NCI-H748 (cell line): ENCODE results near the gene OR51E2.
A peak's percentile ranks its signal among the peaks of the same experiment; 100 is the strongest.

Experiments
- DNase-seq: peaks from one replicate; lab custom pipeline; 2025; ENCODE audit not compliant: unreplicated experiment; lab: John Stamatoyannopoulos, UW

The OR51E2 gene

GRCh38 chr11:4664786-4665185 is 32.9 kb downstream of the OR51E2 start:
- no peak for DNase-seq

- DNase-seq = no peak
Observed at GRCh38 chr11:4664183-4664582, 33.5 kb downstream of the OR51E2 start.

- peak; percentile 62 for DNase-seq
Observed at GRCh38 chr11:4662876-4663275, 34.8 kb downstream of the OR51E2 start.

- DNase-seq = no peak
Observed at GRCh38 chr11:4658629-4659445, 38.8 kb downstream of the OR51E2 start.

- no peak for DNase-seq
Observed at GRCh38 chr11:4654635-4655369, 42.9 kb downstream of the OR51E2 start.

GRCh38 chr11:4647766-4648165 is 49.9 kb downstream of the OR51E2 start:
- peak; percentile 25 for DNase-seq

GRCh38 chr11:4645974-4646373 is 51.7 kb downstream of the OR51E2 start:
- peak; percentile 17 for DNase-seq

GRCh38 chr11:4644233-4644632 is 53.4 kb downstream of the OR51E2 start:
- DNase-seq = peak; percentile 49

- DNase-seq = peak; percentile 50
Observed at GRCh38 chr11:4643682-4644081, 54.0 kb downstream of the OR51E2 start, which contains the start of gene OR51E1. Gene OR51E1 (plus strand): TSS chr11:4643982. CDS start chr11:4652527, 8,545 bp downstream.

- no peak for DNase-seq
Observed at GRCh38 chr11:4643076-4643475, 54.6 kb downstream of the OR51E2 start.

GRCh38 chr11:4642043-4642442 is 55.6 kb downstream of the OR51E2 start:
- no peak for DNase-seq

- DNase-seq = no peak
Observed at GRCh38 chr11:4641501-4641900, 56.2 kb downstream of the OR51E2 start.

GRCh38 chr11:4639931-4640330 is 57.7 kb downstream of the OR51E2 start:
- DNase-seq = no peak

GRCh38 chr11:4637662-4638047 is 60.0 kb downstream of the OR51E2 start:
- DNase-seq = no peak

GRCh38 chr11:4636962-4637661 is 60.5 kb downstream of the OR51E2 start, which contains the start of gene OR51D1:
Gene OR51D1 (plus strand): TSS chr11:4637477. CDS start chr11:4639791, 2,314 bp downstream.
- peak; percentile 90 for DNase-seq

GRCh38 chr11:4636136-4636535 is 61.5 kb downstream of the OR51E2 start:
- no peak for DNase-seq
